ENCODE results near the gene OR1D2.
A peak's percentile ranks its signal among the peaks of the same experiment; 100 is the strongest.
"Not testable (repeated sequence)": the region's sequence is repeated elsewhere in the genome, so short reads cannot be mapped to it uniquely, and the experiment has no call there.

OR1D2 gene

GRCh38 chr17:3104322-3104721 is at the start of gene OR1D2:
Gene OR1D2 (minus strand): TSS chr17:3104422. CDS start chr17:3092996, 11,426 bp downstream.
- DNase-seq, result no peak

- not testable (repeated sequence) for DNase-seq
Measured at GRCh38 chr17:3137494-3137893, 33.3 kb upstream of the OR1D2 start.

- DNase-seq, result no peak
Measured at GRCh38 chr17:3127451-3127850, 23.2 kb upstream of the OR1D2 start, which contains the start of gene OR1G1. Gene OR1G1 (minus strand): TSS chr17:3127551. CDS start chr17:3127551, 0 bp downstream.

GRCh38 chr17:3073850-3074249 is 30.4 kb downstream of the OR1D2 start:
- DNase-seq, result not testable (repeated sequence)

- DNase-seq, result not testable (repeated sequence)
Measured at GRCh38 chr17:3065192-3065591, 39.0 kb downstream of the OR1D2 start.

- DNase-seq, result not testable (repeated sequence)
Measured at GRCh38 chr17:3063507-3063906, 40.7 kb downstream of the OR1D2 start, which contains the start of gene OR1D5. Gene OR1D5 (minus strand): TSS chr17:3063607. CDS start chr17:3063607, 0 bp downstream.

- not testable (repeated sequence) for DNase-seq
Measured at GRCh38 chr17:3062824-3063377, 41.3 kb downstream of the OR1D2 start.

GRCh38 chr17:3054868-3055267 is 49.4 kb downstream of the OR1D2 start:
- not testable (repeated sequence) for DNase-seq

- DNase-seq, result no peak
Measured at GRCh38 chr17:3049705-3050295, 54.4 kb downstream of the OR1D2 start.

GRCh38 chr17:3048727-3049471 is 55.3 kb downstream of the OR1D2 start:
- peak; percentile 97 for DNase-seq

GRCh38 chr17:3046753-3047152 is 57.5 kb downstream of the OR1D2 start:
- no peak for DNase-seq

- DNase-seq, result no peak
Measured at GRCh38 chr17:3043737-3044365, 60.4 kb downstream of the OR1D2 start.

- no peak for DNase-seq
Measured at GRCh38 chr17:3040882-3041281, 63.3 kb downstream of the OR1D2 start.

GRCh38 chr17:3039736-3040135 is 64.5 kb downstream of the OR1D2 start:
- no peak for DNase-seq

- DNase-seq, result no peak
Measured at GRCh38 chr17:3038941-3039340, 65.3 kb downstream of the OR1D2 start.
